NCI-H1436 (cell line): ENCODE results near the gene POFUT1.
"Not testable (repeated sequence)": the region's sequence is repeated elsewhere in the genome, so short reads cannot be mapped to it uniquely, and the experiment has no call there.

Experiments
- DNase-seq: peaks from one replicate; lab custom pipeline; 2025; lab: John Stamatoyannopoulos, UW

POFUT1 gene

GRCh38 chr20:32189123-32189410 lies 18.6 kb upstream of the POFUT1 start:
- DNase-seq = no peak

GRCh38 chr20:32189691-32190615 lies 17.7 kb upstream of the POFUT1 start:
- DNase-seq = peak; percentile 24

GRCh38 chr20:32190616-32191415 lies 16.9 kb upstream of the POFUT1 start:
- DNase-seq = no peak

GRCh38 chr20:32191422-32191821 lies 16.3 kb upstream of the POFUT1 start:
- no peak for DNase-seq

- no peak for DNase-seq
These were observed 15.8 kb upstream of the POFUT1 start for GRCh38 chr20:32191873-32192272.

GRCh38 chr20:32192698-32193097 lies 15.0 kb upstream of the POFUT1 start:
- DNase-seq = no peak

- DNase-seq = not testable (repeated sequence)
These were observed 14.3 kb upstream of the POFUT1 start for GRCh38 chr20:32193336-32193735.

GRCh38 chr20:32193996-32194395 lies 13.7 kb upstream of the POFUT1 start:
- no peak for DNase-seq

- DNase-seq = no peak
These were observed 12.1 kb upstream of the POFUT1 start for GRCh38 chr20:32195581-32195980.

- DNase-seq = not testable (repeated sequence)
These were observed 11.1 kb upstream of the POFUT1 start for GRCh38 chr20:32196613-32197012.

GRCh38 chr20:32197136-32197535 lies 10.5 kb upstream of the POFUT1 start:
- not testable (repeated sequence) for DNase-seq

GRCh38 chr20:32199006-32199405 lies 8.7 kb upstream of the POFUT1 start:
- no peak for DNase-seq

- no peak for DNase-seq
These were observed 6.2 kb upstream of the POFUT1 start for GRCh38 chr20:32201296-32201976.

- DNase-seq = no peak
These were observed 5.7 kb upstream of the POFUT1 start for GRCh38 chr20:32201977-32202363.

- peak; percentile 81 for DNase-seq
These were observed 4.1 kb upstream of the POFUT1 start for GRCh38 chr20:32203356-32204204.

GRCh38 chr20:32204205-32205109 lies 3.2 kb upstream of the POFUT1 start:
- DNase-seq = no peak

- no peak for DNase-seq
These were observed 2.4 kb upstream of the POFUT1 start for GRCh38 chr20:32205110-32205842.

GRCh38 chr20:32205843-32206759 lies 1.6 kb upstream of the POFUT1 start:
- DNase-seq = no peak
